K562 (cell line): ENCODE measurements around the gene TCP10L. TPM values are rescaled to one million over a fixed set of nuclear protein-coding genes. Genes with fewer than 3 reads are reported as not detected.
A peak's percentile ranks its signal among the peaks of the same experiment; 100 is the strongest.

Experiments used
- CBFA2T3 ChIP-seq: fragments of 450-650 bp; IDR thresholded peaks from 2 replicates; pipeline ENCODE4 v1.6.1; 2017
- CBX1 ChIP-seq: sonication (generic); IDR thresholded peaks from 2 replicates; pipeline ENCODE4 v1.6.1; 2016; ENCODE audit warnings: antibody characterized with exemption, low read depth, mild to moderate bottlenecking
- CBX3 ChIP-seq, 2 experiments: IDR thresholded peaks; 1 replicate in 1 of 2; 2 replicates in 1 of 2; pipeline ENCODE4 v1.6.1; 2012; ENCODE audit warnings: inconsistent platforms in 2 of 2, low read length in 2 of 2, borderline replicate concordance in 1 of 2, control low read depth in 1 of 2
- CBX8 ChIP-seq: fragments of 200-600 bp; sonication (generic); IDR thresholded peaks from 2 replicates; pipeline ENCODE4 v1.6.1; 2012; ENCODE audit warnings: borderline replicate concordance, mixed run types, low read depth, mild to moderate bottlenecking, moderate library complexity, mixed read lengths, low read length, control low read depth, inconsistent platforms; ENCODE audit not compliant: poor library complexity, severe bottlenecking; ENCODE audit errors: extremely low read depth
- DACH1 ChIP-seq: fragments of 450-650 bp; IDR thresholded peaks from 2 replicates; pipeline ENCODE4 v1.6.1; 2018; ENCODE audit not compliant: partially characterized antibody
- DPF2 ChIP-seq: fragments of 450-650 bp; IDR thresholded peaks from 2 replicates; pipeline ENCODE4 v1.6.1; 2016
- ETV1 ChIP-seq: fragments of 450-650 bp; conservative IDR thresholded peaks from 2 replicates; pipeline ENCODE4 v1.6.1; 2016; ENCODE audit warnings: missing genetic modification characterization, control low read depth, low read depth, missing compliant biosample characterization
- EWSR1 ChIP-seq: fragments of 450-650 bp; IDR thresholded peaks from 2 replicates; pipeline ENCODE4 v1.6.1; 2018; ENCODE audit warnings: borderline replicate concordance, mild to moderate bottlenecking, low read depth, moderate library complexity; ENCODE audit not compliant: partially characterized antibody
- FUS ChIP-seq: fragments of 200-400 bp; formaldehyde crosslinking; optimal IDR thresholded peaks from 2 replicates; pipeline ENCODE3; 2017; ENCODE audit warnings: low read depth, low read length
- HDAC1 ChIP-seq, 2 experiments: fragments of 450-650 bp; IDR thresholded peaks; 2 replicates each; pipeline ENCODE4 v1.6.1; 2016 to 2017; ENCODE audit warnings: inconsistent platforms in 1 of 2, mild to moderate bottlenecking in 1 of 2, moderate library complexity in 1 of 2
- HDAC2 ChIP-seq: fragments of 450-650 bp; IDR thresholded peaks from 2 replicates; pipeline ENCODE4 v1.6.1; 2016; ENCODE audit warnings: mild to moderate bottlenecking
- HNRNPL ChIP-seq: fragments of 200-400 bp; formaldehyde crosslinking; IDR thresholded peaks from 2 replicates; pipeline ENCODE4 v1.6.1; 2017; ENCODE audit warnings: low read depth, mild to moderate bottlenecking, low read length
- KAT8 ChIP-seq: fragments of 450-650 bp; IDR thresholded peaks from 2 replicates; pipeline ENCODE4 v1.6.1; 2016; ENCODE audit warnings: low read depth, mild to moderate bottlenecking
- KDM1A ChIP-seq, 2 experiments: fragments of 450-650 bp; IDR thresholded peaks; 2 replicates each; pipeline ENCODE4 v1.6.1; 2016; ENCODE audit warnings: mild to moderate bottlenecking in 2 of 2
- MTA2 ChIP-seq: fragments of 450-650 bp; IDR thresholded peaks from 2 replicates; pipeline ENCODE4 v1.6.1; 2016; ENCODE audit warnings: low read depth
- PHB ChIP-seq: fragments of 250-450 bp; sonication (Bioruptor Pico); IDR thresholded peaks from 2 replicates; pipeline ENCODE4 v1.5.0; 2021
- PHF20 ChIP-seq: fragments of 450-650 bp; IDR thresholded peaks from 2 replicates; pipeline ENCODE4 v1.6.1; 2018; ENCODE audit not compliant: partially characterized antibody
- POLR2AphosphoS5 ChIP-seq: IDR thresholded peaks from 2 replicates; pipeline ENCODE4 v1.6.1; 2011; ENCODE audit warnings: mild to moderate bottlenecking, low read depth, low read length, moderate library complexity; ENCODE audit not compliant: control insufficient read depth, insufficient read depth
- RFX1 ChIP-seq: fragments of 450-650 bp; IDR thresholded peaks from 2 replicates; pipeline ENCODE4 v1.6.1; 2016; ENCODE audit warnings: mild to moderate bottlenecking, moderate library complexity
- RFX5 ChIP-seq: IDR thresholded peaks from 2 replicates; pipeline ENCODE4 v1.6.1; 2011; ENCODE audit warnings: low read depth, mild to moderate bottlenecking, improper control_type of control experiment, low read length
- SMAD3 ChIP-seq: fragments of 450-650 bp; formaldehyde crosslinking; conservative IDR thresholded peaks from 2 replicates; pipeline ENCODE4 v1.4.0; 2020; ENCODE audit warnings: mild to moderate bottlenecking
- SP1 ChIP-seq: sonication (generic); formaldehyde crosslinking; IDR thresholded peaks from 2 replicates; pipeline ENCODE4 v1.8.1; 2022; ENCODE audit warnings: mild to moderate bottlenecking, missing genetic modification reagents
- ZBTB7A ChIP-seq: IDR thresholded peaks from 2 replicates; pipeline ENCODE4 v1.6.1; 2011; ENCODE audit warnings: low read depth, mild to moderate bottlenecking, low read length, moderate library complexity, borderline replicate concordance; ENCODE audit not compliant: control insufficient read depth
- ZC3H11A ChIP-seq: IDR thresholded peaks from 2 replicates; pipeline ENCODE4 v1.6.1; 2012; ENCODE audit warnings: low read depth, low read length, improper control_type of control experiment
- ZFPM2 ChIP-seq: fragments of 250-450 bp; sonication (Bioruptor Pico); IDR thresholded peaks from 2 replicates; pipeline ENCODE4 v1.5.1; 2022; ENCODE audit warnings: mild to moderate bottlenecking
- ZFX ChIP-seq: sonication (generic); formaldehyde crosslinking; IDR thresholded peaks from 2 replicates; pipeline ENCODE4 v1.8.0; 2022; ENCODE audit warnings: mild to moderate bottlenecking, missing genetic modification reagents, moderate library complexity
- ZNF124 ChIP-seq: sonication (generic); formaldehyde crosslinking; IDR thresholded peaks from 2 replicates; pipeline ENCODE4 v1.8.1; 2022; ENCODE audit warnings: missing genetic modification reagents
- ZNF212 ChIP-seq: fragments of 450-650 bp; formaldehyde crosslinking; IDR thresholded peaks from 2 replicates; pipeline ENCODE4 v1.4.0; 2020; ENCODE audit warnings: mild to moderate bottlenecking
- ZNF253 ChIP-seq: fragments of 250-450 bp; sonication (Bioruptor Pico); conservative IDR thresholded peaks from 2 replicates; pipeline ENCODE4 v1.6.1; 2021; ENCODE audit warnings: mild to moderate bottlenecking
- polyA plus RNA-seq, 8 experiments: library from polyadenylated mRNA; depleted of rRNA in 4 of 8; stranded (reverse) in 5 of 8; unstranded in 3 of 8; fragments of >200 nt; fragmentation: Nextera tagmentation in 2 of 8; fragmentation: Illumina TruSeq in 1 of 8; extraction: Ambion mirVana in 2 of 8; extraction: Trizol in 1 of 8; gene quantifications; 2 replicates each; pipeline versions ENCODE4 v1.2.1 to v1.2.3, GENCODE V29; 2011 to 2014; ENCODE audit warnings: inconsistent platforms in 1 of 8, missing spikeins in 1 of 8
- total RNA-seq, 7 experiments: library from RNA; depleted of rRNA in 6 of 7; stranded (reverse); fragments of >200 nt in 6 of 7; fragmentation: Illumina TruSeq in 2 of 7; extraction: Trizol in 2 of 7; gene quantifications; 2 replicates each; pipeline versions ENCODE4 v1.2.1 to v1.2.3, GENCODE V29; 2011 to 2021; ENCODE audit warnings: low replicate concordance in 1 of 7
- TF ChIP-seq, protein P1 (sequence below): fragments of 450-650 bp; conservative IDR thresholded peaks from 2 replicates; pipeline ENCODE4 v1.6.1; 2016; ENCODE audit warnings: missing genetic modification characterization, low read depth, mild to moderate bottlenecking, control low read depth, missing compliant biosample characterization

The TCP10L gene
- total and polyA plus RNA-seq, 9 of the 15 experiments (the other 6 are each of a cell fraction or from before 2014, with no cell fraction given) = 0.34 to 0.91 (median 0.56) TPM; not detected in 2

- TF ChIP-seq PHB (no peak), POLR2AphosphoS5 (no peak), ZFPM2 (CRISPR knock-in tag) (no peak), HDAC1 (IDR thresholded peaks at IDR 0.05) (no peak), DACH1 (peak; percentile 13), CBX8 (no peak), PHF20 (no peak), ZNF124 (CRISPR knock-in tag) (no peak), DPF2 (peak; percentile 43), KAT8 (no peak), RFX1 (peak; percentile 30; the same call in 1 of the 2 replicates), CBX1 (no peak), KDM1A (IDR thresholded peaks at IDR 0.05) (peak; percentile 21 to 45; a peak in 2 of 4 replicates), FUS (no peak), HNRNPL (no peak), CBFA2T3 (peak; percentile 60), ZNF212 (CRISPR knock-in tag) (no peak), MTA2 (no peak), EWSR1 (no peak), ZBTB7A (no peak), ETV1 (tag) (no peak), RFX5 (no peak), SMAD3 (CRISPR knock-in tag) (no peak), HDAC2 (no peak), ZFX (CRISPR knock-in tag) (no peak), SP1 (CRISPR knock-in tag) (no peak), CBX3 (IDR thresholded peaks at IDR 0.05; ENCODE audit: borderline replicate concordance in 1 of 2, low read length in 2 of 2) (no peak), ZC3H11A (no peak), ZNF253 (CRISPR knock-in tag) (no peak)
- TF ChIP-seq, protein P1, sequence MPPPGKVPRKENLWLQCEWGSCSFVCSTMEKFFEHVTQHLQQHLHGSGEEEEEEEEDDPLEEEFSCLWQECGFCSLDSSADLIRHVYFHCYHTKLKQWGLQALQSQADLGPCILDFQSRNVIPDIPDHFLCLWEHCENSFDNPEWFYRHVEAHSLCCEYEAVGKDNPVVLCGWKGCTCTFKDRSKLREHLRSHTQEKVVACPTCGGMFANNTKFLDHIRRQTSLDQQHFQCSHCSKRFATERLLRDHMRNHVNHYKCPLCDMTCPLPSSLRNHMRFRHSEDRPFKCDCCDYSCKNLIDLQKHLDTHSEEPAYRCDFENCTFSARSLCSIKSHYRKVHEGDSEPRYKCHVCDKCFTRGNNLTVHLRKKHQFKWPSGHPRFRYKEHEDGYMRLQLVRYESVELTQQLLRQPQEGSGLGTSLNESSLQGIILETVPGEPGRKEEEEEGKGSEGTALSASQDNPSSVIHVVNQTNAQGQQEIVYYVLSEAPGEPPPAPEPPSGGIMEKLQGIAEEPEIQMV (tag) = no peak
Measured at GRCh38 chr21:32613436-32614043, 28.2 kb upstream of the TCP10L start (continued).
